Activated T-helper 1 cell treated with anti-CD3 and anti-CD28 coated beads, Interleukin-12 subunit alpha, Interleukin-12 subunit beta, Interleukin-2, Interleukin-4 antibody, amounts not matched to agents 30 ng/mL and 10 ng/mL and 1 ng/mL, durations not matched to agents 14 hours and 24 hours and 36 hours (primary cell): ENCODE measurements around the gene ME3. TPM values are rescaled to one million over a fixed set of nuclear protein-coding genes. Genes with fewer than 3 reads are reported as not detected.
"Not testable (repeated sequence)": the region's sequence is repeated elsewhere in the genome, so short reads cannot be mapped to it uniquely, and the experiment has no call there.

Experiments
- DNase-seq: peaks from one replicate; pipeline ENCODE4 v3.0.0; 2021; ENCODE audit warnings: low spot score
- H3K27ac Mint-ChIP-seq: one replicate; pipeline ENCODE4 v1.8.0; 2021; ENCODE audit warnings: mild to moderate bottlenecking, mixed read lengths
- H3K27me3 Mint-ChIP-seq: one replicate; pipeline ENCODE4 v1.8.0; 2022; ENCODE audit warnings: mild to moderate bottlenecking, moderate library complexity, mixed read lengths; ENCODE audit not compliant: insufficient read depth
- H3K36me3 Mint-ChIP-seq: one replicate; pipeline ENCODE4 v1.8.0; 2021; ENCODE audit warnings: low read depth, mixed read lengths
- H3K4me1 Mint-ChIP-seq: one replicate; pipeline ENCODE4 v1.8.0; 2021; ENCODE audit warnings: low read depth, mixed read lengths
- H3K4me3 Mint-ChIP-seq: one replicate; pipeline ENCODE4 v1.8.0; 2021; ENCODE audit warnings: mild to moderate bottlenecking, moderate library complexity, mixed read lengths
- H3K9me3 Mint-ChIP-seq: one replicate; pipeline ENCODE4 v1.8.0; 2021; ENCODE audit warnings: mixed read lengths
- intact Hi-C: fragments of 100-400 bp; cut with micrococcal nuclease; formaldehyde crosslinking; loops from one replicate; pipeline ENCODE4 v1.15.1; 2024
- total RNA-seq: library from RNA; stranded (reverse); gene quantifications from 2 replicates; pipeline ENCODE4 v1.2.3, GENCODE V29; 2022

ME3 gene
- total RNA-seq, 1 donor from 2014 or later = 12.8 TPM

DNA sequence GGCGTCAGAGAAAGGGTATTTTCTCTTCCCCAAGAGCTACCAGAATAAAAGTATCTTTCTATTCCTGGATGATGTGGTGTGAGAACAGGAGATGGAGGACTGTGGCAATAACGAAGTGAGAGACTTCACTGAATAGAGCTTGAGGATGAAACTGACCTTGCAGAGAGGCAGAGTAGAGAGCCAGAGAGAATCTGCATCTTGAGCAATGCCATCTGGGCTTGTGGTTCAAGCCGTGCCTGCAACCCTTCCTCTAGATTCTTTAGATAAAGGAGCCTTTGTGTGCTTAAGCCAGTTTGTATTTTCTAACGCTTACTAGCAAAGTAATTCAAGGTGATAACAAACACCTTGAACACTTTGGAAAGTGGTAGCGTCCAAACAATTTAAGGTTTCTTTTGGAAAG, 2.2 kb downstream of the ME3 start:
- H3K9me3 Mint-ChIP-seq = no peaks in the 10 kb centered on the region
- DNase-seq = no peak
- no peak overlapping the region for H3K4me3 Mint-ChIP-seq
- peaks cover 31% of the 10 kb centered on the region for H3K27me3 Mint-ChIP-seq
- H3K27ac Mint-ChIP-seq = no peak overlapping the region
- intact Hi-C loops = loop anchor here (5.0 to 10.0 kb wide), 2 partner anchors 33 to 365 kb away; partner anchors contain the start of gene TMEM135
- peaks cover 4% of the 10 kb centered on the region for H3K36me3 Mint-ChIP-seq
- peaks cover 18% of the 10 kb centered on the region for H3K4me1 Mint-ChIP-seq

DNA sequence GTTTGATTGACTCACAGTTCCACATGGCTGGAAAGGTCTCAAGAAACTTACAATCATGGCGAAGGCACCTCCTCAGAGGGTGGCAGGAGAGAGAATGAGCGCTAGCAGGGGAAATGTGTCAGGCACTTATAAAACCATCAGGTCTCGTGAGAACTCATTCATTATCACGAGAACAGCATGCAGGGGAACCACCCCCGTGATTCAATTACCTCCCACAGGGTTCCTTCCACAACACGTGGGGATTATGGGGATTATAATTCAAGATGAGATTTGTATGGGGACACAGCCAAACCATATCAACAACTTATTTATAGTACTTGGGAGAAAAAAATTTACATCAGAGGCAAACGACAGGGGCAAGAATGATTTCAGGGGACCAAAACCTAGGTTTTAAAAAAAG, 3.0 kb downstream of the ME3 start:
- Mint-ChIP-seq H3K4me1 (peaks cover 18% of the 10 kb centered on the region), H3K36me3 (peaks cover 4% of the 10 kb centered on the region), H3K4me3 (no peak overlapping the region), H3K9me3 (no peaks in the 10 kb centered on the region), H3K27ac (no peak overlapping the region), H3K27me3 (peaks cover 31% of the 10 kb centered on the region)
- no peak for DNase-seq
- intact Hi-C loops = no loop called here

DNA sequence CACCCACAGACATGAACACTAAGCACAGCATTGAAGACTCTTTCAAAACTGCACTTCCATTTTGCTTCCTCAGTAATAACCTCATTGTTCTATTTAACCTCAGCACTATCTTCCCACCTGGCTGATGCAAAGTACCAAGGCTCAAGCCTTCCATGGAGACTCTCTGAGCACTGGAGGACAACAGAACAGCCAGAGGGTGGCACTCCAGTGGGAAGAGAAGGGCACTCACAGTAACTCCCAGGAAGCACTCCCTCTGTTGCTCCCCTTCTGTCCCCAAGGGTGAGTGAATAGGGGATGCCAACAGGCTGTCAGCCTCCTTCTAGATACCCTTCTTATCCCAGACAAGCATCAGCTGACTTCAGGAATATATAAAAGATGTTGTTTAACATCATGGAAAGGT, 3.5 kb downstream of the ME3 start:
- no peak for DNase-seq
- peaks cover 26% of the 10 kb centered on the region for H3K27me3 Mint-ChIP-seq
- H3K36me3 Mint-ChIP-seq = peaks cover 4% of the 10 kb centered on the region
- H3K9me3 Mint-ChIP-seq = no peaks in the 10 kb centered on the region
- no peak overlapping the region for H3K4me3 Mint-ChIP-seq
- intact Hi-C loops = no loop called here
- H3K4me1 Mint-ChIP-seq = peaks cover 18% of the 10 kb centered on the region
- no peak overlapping the region for H3K27ac Mint-ChIP-seq

DNA sequence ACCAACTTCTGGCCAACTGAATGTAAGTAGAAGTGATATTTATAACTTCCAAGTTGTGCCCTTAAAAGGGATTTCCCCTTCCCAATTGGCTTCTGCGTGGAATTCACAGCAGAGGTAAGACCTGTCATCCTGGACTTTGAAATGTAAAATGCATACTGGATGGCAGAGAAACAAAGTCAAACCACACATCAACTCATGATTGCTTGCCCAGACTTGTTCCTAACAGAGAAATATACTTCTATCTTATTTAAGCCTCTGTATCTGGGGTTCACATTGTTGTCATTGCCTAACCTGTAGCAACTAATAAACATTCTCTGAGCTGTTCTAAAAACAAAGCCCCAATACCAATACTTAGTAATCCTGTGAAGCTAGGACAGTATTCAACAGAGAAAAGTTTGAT, 6.2 kb downstream of the ME3 start:
- H3K36me3 Mint-ChIP-seq = peaks cover under 1% of the 10 kb centered on the region
- peaks cover 22% of the 10 kb centered on the region for H3K27me3 Mint-ChIP-seq
- intact Hi-C loops = no loop called here
- no peak overlapping the region for H3K4me3 Mint-ChIP-seq
- no peaks in the 10 kb centered on the region for H3K9me3 Mint-ChIP-seq
- no peak for DNase-seq
- peaks cover 3% of the 10 kb centered on the region for H3K4me1 Mint-ChIP-seq
- no peak overlapping the region for H3K27ac Mint-ChIP-seq

DNA sequence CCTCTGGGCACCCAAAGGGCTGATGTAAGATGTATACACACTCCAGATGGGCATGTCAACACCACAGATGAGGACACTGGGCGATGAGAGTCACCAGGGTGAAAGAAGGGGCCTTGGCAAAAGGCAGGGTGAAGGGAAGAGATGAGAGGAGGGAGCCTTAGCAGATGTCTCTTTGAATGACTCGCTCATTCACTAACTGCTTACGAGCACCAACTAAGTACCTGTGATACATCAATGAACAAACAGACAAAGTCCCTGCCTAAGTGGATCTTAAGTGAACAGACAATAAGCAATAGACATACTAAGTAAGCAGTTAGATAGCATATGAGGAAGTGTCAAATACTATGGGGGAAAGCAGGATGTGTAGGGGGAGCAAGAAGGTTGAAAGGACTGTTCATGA, 7.5 kb downstream of the ME3 start:
- Mint-ChIP-seq H3K27me3 (peaks cover 13% of the 10 kb centered on the region), H3K27ac (no peak overlapping the region), H3K9me3 (no peaks in the 10 kb centered on the region), H3K4me3 (no peak overlapping the region), H3K4me1 (no peaks in the 10 kb centered on the region), H3K36me3 (no peaks in the 10 kb centered on the region)
- no peak for DNase-seq
- intact Hi-C loops = no loop called here

DNA sequence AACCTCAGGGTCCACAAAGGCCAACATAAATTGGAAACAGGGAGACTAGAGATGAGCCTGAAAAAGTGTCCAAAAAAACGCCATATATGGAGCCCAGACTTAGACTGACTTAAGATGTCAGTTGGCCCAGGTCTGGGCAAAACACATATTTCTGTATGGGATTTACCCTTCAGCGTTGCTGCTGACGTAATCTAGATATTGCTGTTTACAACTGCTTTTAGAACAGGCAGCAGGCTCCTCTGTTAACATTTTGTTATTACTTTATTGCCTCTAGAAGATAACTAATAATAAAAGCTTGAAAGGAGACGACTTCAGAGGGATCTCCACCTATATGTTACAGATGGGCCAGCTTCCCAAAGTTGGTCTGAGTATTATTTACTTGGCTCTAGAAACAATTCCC, 8.7 kb downstream of the ME3 start:
- Mint-ChIP-seq H3K27ac (no peak overlapping the region), H3K36me3 (no peaks in the 10 kb centered on the region), H3K4me3 (no peak overlapping the region), H3K4me1 (no peaks in the 10 kb centered on the region), H3K9me3 (peaks cover 4% of the 10 kb centered on the region), H3K27me3 (peaks cover 5% of the 10 kb centered on the region)
- intact Hi-C loops = no loop called here
- no peak for DNase-seq

DNA sequence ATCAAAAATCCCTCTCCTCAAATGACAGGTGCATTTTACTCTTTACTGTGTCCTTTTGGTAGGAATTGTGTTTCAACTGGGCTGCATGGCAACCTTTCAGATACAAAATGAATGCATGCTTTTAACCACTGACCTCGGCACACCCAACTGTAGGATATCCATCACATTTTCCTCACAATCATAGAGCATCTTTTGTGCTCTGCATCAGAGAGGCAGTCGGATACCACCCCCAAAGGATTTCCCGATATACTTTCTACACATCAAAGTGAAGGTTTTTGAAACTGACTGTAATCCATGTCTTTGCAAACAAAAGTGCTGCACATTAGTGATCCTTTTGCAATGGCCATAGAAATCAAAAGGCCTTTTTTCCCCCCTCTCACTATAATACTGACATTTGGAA, 9.1 kb downstream of the ME3 start:
- Mint-ChIP-seq H3K27ac (no peak overlapping the region), H3K4me1 (no peaks in the 10 kb centered on the region)
- intact Hi-C loops = no loop called here

DNA sequence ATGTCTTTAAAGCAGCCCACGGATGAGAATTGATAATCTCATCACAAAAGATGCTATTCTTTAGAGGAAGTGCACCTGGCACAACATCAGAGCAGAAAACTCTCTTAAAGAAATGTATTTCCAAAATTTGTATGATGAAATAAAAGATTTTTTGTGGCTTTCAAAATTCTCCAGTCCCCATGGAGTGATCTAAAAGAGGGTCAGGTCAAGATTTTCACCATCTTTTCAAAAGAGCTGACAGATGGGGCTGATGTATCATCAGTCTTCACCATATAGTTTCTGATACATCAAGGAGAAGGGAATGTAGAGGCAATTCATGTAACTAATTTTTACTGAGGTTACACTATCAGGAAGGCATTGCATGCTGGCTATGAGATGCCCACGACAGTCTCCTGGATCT, 11.7 kb downstream of the ME3 start:
- Mint-ChIP-seq H3K27me3 (no peaks in the 10 kb centered on the region), H3K36me3 (peaks cover 1% of the 10 kb centered on the region), H3K9me3 (peaks cover 12% of the 10 kb centered on the region), H3K4me3 (no peak overlapping the region), H3K4me1 (no peaks in the 10 kb centered on the region), H3K27ac (no peak overlapping the region)
- intact Hi-C loops = no loop called here
- DNase-seq = no peak

More for the DNA sequence above, 9.1 kb downstream of the ME3 start:
- Mint-ChIP-seq H3K9me3 (peaks cover 6% of the 10 kb centered on the region), H3K27me3 (peaks cover 5% of the 10 kb centered on the region), H3K36me3 (no peaks in the 10 kb centered on the region), H3K4me3 (no peak overlapping the region)
- DNase-seq = no peak

DNA sequence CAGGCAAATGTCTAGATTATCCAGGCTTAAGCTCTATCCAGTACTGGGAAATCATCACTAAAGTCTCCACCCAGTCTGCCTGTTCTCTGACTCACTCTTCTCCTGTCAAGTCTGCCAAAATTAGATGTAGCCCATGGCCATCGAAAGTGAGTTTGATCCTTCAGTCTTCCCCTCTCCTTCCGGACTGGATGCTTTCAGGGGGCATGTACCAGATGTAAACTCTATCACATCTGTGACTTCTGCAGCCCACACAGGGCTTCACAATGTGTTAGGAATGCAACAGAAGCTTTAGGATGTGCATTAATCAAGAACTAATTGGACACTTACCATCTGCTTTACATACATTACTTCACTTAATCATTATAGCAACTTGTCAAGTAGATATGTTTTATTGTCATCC, 12.3 kb downstream of the ME3 start:
- intact Hi-C loops = no loop called here
- Mint-ChIP-seq H3K27me3 (no peaks in the 10 kb centered on the region), H3K4me3 (no peak overlapping the region), H3K9me3 (peaks cover 12% of the 10 kb centered on the region), H3K4me1 (no peaks in the 10 kb centered on the region), H3K36me3 (peaks cover 1% of the 10 kb centered on the region), H3K27ac (no peak overlapping the region)
- no peak for DNase-seq

DNA sequence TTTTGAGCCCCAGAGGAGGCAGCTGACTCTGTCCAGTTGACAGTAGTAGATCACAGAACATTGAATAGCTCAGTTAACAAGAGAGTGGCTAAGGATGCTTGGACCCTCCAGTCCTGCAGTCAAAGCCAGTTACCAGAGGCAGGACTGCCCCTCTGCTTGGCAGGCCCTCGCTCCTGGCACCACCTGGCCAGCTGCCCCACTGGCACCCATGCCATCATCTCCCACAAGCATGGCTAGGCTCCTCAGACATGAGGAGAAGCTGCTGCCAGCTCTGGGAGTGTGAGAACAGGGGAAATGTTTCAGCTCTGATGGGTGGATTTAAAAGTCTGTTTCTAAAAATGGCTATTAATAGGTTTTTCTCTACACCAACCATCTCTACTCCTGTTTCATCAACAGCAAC, 13.9 kb downstream of the ME3 start:
- DNase-seq = no peak

DNA sequence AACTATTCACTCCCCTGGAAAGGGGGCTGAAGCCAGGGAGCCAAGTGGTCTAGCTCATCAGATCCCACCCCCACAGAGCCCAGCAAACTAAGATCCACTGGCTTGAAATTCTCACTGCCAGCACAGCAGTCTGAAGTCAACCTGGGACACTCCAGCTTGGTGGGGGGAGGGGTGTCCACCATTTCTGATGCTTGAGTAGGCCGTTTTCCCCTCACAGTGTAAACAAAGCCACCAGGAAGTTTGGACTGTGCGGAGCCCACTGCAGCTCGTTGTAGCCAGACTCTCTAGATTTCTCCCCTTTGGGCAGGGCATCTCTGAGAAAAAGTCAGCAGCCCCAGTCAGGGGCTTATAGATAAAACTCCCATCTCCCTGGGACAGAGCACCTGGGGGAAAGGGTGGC, 27.2 kb downstream of the ME3 start:
- peaks cover 23% of the 10 kb centered on the region for H3K9me3 Mint-ChIP-seq
- H3K27me3 Mint-ChIP-seq = peaks cover 28% of the 10 kb centered on the region
- H3K4me3 Mint-ChIP-seq, H3K27ac Mint-ChIP-seq, DNase-seq, H3K36me3 Mint-ChIP-seq, intact Hi-C loops, H3K4me1 Mint-ChIP-seq: not testable (repeated sequence)

More for the DNA sequence above, 13.9 kb downstream of the ME3 start:
- no peaks in the 10 kb centered on the region for H3K27me3 Mint-ChIP-seq
- no peak overlapping the region for H3K4me3 Mint-ChIP-seq
- H3K9me3 Mint-ChIP-seq = peaks cover 16% of the 10 kb centered on the region
- peaks cover 1% of the 10 kb centered on the region for H3K36me3 Mint-ChIP-seq
- intact Hi-C loops = no loop called here
- H3K4me1 Mint-ChIP-seq = no peaks in the 10 kb centered on the region
- H3K27ac Mint-ChIP-seq = no peak overlapping the region

DNA sequence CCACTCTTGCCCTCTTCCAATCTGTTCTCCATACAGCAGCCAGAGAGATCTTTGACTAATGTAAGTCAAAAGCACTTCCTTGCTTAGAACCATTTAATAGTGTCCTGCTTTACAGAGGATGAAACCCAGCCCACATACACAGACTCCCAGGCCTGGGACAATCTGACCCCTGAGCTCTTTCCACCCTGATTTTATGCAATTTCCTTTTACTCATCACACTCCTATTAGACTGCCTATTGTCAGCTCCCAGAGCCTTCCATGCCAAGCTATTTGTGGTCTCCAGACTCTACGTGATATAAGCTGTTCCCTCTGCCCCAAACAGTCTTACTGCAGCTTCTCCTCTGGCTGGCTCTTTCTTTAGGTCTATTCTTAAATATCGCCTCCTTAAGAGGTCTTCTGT, 28.1 kb downstream of the ME3 start:
- intact Hi-C loops = no loop called here
- Mint-ChIP-seq H3K27ac (no peak overlapping the region), H3K4me1 (peaks cover 10% of the 10 kb centered on the region), H3K9me3 (peaks cover 24% of the 10 kb centered on the region), H3K4me3 (no peak overlapping the region), H3K27me3 (peaks cover 29% of the 10 kb centered on the region), H3K36me3 (peaks cover 3% of the 10 kb centered on the region)
- no peak for DNase-seq

DNA sequence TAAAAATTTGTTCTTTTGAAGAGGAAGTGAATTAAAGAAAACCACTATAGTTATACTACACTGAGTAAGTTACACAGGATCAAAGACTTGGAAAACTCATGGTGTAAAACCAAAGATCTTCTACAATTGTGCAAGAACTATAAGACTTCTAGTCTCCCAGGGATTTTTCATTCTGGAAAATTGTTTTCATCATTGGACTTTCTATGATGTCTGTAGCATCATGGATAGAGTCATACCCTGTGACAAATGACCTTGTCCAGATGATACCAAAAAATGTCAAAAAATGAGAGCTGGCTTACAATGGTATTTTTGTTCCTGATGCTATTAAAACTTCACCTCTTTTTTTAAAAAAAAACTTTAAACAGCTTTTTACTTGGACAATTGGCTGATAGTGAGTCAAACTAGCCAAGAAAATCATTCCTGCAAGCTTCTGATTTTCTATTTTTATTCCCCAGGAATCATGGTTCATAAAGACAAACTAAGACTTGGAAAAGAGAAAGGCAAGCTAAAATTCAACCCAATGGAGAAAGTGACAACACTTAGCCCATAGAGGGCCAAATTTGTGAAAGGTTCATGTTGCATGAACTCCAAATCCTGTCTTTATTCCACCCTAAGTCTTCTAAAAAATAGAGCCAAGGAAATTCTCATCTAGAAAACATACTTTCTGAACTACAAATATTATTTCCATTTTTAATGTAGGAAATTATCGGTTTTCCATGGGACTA, 30.7 kb downstream of the ME3 start:
- H3K4me3 Mint-ChIP-seq = no peak overlapping the region
- no peak overlapping the region for H3K27ac Mint-ChIP-seq
- intact Hi-C loops = no loop called here
- peaks cover 36% of the 10 kb centered on the region for H3K4me1 Mint-ChIP-seq
- peaks cover 22% of the 10 kb centered on the region for H3K9me3 Mint-ChIP-seq
- H3K27me3 Mint-ChIP-seq = peaks cover 32% of the 10 kb centered on the region
- peaks cover 3% of the 10 kb centered on the region for H3K36me3 Mint-ChIP-seq
- no peak for DNase-seq

DNA sequence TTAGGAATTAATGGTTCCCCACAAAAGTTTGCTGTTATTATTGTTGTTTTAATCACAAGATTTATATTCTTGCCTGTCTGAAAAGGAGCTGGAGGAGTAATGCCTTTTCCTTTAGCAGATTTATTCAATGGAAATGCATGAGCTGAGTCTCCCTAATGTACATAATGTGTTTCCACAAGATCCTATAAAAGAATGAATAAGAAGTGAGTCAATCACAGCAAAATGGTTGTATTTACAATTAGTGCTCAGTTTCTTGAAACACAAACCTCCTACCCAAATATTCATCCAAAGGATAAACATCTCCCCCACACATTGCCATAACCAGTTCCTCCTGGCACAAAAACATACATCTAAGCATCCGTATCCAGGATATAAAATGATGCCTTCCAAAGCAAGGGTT, 33.3 kb downstream of the ME3 start:
- peaks cover 23% of the 10 kb centered on the region for H3K27me3 Mint-ChIP-seq
- H3K9me3 Mint-ChIP-seq = peaks cover 17% of the 10 kb centered on the region
- DNase-seq = no peak
- intact Hi-C loops = loop anchor here (2.0 to 5.0 kb wide), 4 partner anchors 33 to 180 kb away; partner anchors contain the start of gene ME3
- H3K4me1 Mint-ChIP-seq = peaks cover 46% of the 10 kb centered on the region
- H3K36me3 Mint-ChIP-seq = peaks cover 3% of the 10 kb centered on the region
- H3K27ac Mint-ChIP-seq = no peak overlapping the region
- H3K4me3 Mint-ChIP-seq = no peak overlapping the region
